ENCODE results near the gene LENG9.

DNA sequence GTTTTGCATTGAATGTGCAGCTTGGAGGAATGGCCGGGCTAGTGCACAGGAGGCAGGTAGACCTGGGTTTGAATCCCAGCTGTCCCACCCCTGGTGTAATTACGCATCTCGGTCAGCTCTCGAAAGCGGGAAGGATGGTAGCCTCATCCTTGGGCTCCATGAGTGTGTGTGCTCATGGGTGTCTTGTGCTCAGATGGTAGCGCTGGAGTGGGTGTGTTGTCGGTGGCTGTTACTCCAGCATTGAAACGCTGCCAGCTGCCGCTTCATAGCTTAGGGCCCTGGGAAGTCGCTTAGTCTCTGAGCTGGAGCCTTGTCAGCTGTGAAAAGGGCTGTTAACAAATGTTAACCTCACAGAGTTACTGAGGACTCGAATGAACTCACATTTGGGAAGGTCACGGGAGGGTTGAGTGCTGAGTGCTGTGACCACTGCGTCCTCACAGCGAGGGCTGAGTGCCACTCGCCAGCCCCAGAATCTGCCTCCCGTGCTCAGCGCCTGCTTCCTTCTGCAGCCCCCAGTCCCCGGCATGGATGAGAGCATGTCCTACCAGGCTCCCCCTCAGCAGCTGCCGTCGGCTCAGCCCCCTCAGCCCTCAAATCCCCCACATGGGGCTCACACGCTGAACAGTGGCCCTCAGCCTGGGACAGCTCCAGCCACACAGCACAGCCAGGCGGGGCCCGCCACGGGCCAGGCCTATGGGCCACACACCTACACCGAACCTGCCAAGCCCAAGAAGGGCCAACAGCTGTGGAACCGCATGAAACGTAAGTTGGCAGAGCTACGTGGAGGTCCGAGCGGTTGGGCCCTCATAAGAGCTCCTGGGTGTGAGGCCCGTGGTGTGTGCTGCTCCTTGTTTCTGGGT lies 9.4 kb downstream of the LENG9 start:
- TF ChIP-seq, protein P1, sequence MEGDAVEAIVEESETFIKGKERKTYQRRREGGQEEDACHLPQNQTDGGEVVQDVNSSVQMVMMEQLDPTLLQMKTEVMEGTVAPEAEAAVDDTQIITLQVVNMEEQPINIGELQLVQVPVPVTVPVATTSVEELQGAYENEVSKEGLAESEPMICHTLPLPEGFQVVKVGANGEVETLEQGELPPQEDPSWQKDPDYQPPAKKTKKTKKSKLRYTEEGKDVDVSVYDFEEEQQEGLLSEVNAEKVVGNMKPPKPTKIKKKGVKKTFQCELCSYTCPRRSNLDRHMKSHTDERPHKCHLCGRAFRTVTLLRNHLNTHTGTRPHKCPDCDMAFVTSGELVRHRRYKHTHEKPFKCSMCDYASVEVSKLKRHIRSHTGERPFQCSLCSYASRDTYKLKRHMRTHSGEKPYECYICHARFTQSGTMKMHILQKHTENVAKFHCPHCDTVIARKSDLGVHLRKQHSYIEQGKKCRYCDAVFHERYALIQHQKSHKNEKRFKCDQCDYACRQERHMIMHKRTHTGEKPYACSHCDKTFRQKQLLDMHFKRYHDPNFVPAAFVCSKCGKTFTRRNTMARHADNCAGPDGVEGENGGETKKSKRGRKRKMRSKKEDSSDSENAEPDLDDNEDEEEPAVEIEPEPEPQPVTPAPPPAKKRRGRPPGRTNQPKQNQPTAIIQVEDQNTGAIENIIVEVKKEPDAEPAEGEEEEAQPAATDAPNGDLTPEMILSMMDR (IDR thresholded peaks at IDR 0.05 in 4 of 5, conservative IDR thresholded peaks at IDR 0.05 in 1 of 5): no peak
- no peak for TF ChIP-seq POLR2A (IDR thresholded peaks at IDR 0.05)

Measured in gastrocnemius medialis (tissue), 4 donors.